NK-92 (cell line): Measurements from ENCODE around the gene THRB.
"Not testable (repeated sequence)": the region's sequence is repeated elsewhere in the genome, so short reads cannot be mapped to it uniquely, and the experiment has no call there.

Source experiments
- DNase-seq: peaks from one replicate; lab custom pipeline; 2025; ENCODE audit not compliant: unreplicated experiment; lab: John Stamatoyannopoulos, UW

Gene THRB

DNA sequence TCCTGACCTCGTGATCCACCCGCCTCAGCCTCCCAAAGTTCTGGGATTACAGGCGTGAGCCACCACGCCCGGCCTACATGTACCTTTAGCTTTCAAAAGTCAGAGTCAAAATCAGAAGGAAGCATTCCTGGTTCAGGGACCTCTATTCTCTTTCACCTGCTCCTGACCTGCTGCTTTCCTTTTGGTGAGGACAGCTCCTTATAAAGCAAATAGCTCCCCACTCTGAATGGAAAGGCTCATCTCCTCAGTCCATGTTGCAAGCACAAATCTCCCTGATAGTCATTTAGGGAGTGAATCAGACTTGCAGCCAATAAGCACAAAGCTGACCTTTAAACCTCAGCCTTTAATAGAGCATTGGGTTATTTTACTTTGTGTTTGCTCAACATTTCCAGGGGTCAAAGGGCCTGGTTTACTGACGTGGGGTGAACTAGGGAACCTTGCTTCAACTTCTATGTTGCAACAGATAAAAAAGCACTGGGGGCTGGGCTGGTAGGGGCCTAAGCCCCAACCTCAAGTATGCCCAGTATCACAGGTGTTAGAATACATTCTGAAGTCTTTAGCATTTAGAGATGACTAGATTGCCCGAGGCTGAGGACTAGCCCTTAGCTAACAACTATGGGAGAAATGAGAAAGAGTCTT, 43.1 kb downstream of the THRB start:
- no peak for DNase-seq

DNA sequence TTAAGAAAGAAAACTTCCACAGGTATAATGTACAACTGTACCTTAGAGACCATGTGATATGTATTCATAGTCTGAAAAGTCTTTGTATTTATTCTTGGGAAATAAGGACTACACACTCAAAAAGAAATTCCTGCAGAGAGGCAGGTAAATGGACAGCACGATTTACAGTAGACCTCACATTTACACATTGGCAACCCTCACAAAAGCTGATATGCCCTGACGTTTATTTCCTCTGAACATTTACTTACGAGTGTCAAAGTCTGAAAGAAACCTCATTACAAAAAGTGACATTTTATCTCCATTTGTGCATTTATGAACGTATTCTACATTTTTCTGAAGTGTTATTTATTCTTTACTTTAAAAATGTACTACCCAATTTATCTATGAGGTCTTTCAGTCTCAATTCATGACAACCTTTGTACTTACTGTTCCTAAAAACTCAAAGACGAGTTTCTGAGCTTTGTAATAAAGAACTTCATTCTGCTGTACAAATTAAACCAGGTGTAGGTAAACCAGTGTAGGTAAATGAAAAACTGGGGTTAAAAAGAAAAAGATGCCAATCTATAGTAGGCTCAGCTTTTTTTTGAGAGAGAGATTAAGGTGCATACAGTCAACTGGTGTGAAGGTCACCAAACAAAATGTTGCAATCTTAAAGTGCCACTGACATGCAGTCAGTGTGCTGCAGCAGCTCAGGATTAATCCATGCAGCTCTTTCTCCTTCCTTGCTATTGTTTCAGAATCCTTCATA, 44.3 kb downstream of the THRB start:
- DNase-seq, result no peak

DNA sequence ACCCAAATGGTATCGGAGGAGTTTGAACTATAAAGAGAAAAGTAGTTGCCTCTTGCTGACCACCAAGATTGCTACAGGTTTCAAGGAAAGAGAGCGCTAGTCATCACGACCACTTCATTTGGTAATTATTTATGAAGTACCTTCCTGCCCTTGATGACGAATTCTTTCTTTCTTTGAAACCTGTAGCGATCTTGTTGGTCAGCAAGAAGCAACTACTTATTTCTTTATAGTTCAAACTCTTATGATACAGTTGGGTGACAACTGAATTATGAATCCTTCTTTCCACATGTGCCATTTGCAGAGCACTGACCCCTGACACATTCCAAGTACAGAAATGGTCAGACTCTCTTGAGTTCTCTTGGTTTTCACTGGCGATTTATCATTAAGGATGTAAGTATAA, 46.8 kb downstream of the THRB start:
- no peak for DNase-seq

DNA sequence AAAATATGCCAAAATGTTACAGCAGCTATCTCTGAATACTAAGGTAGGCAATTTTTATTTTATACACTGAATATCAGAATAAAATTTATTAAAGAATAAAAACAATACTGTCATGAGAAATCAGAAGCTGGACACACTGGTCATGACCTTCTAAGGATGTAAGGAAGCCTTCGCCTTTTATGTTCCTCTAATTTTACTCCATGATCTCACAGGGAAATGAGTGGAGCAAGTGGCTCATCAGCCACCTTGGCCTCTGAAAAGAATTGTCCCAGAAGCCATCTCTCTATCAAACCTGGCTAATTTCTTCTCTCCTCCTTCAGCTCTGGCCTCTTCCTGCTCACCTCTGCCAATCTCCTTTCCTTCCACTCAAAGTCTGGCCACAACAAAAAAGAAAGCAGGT, 48.6 kb downstream of the THRB start:
- no peak for DNase-seq

DNA sequence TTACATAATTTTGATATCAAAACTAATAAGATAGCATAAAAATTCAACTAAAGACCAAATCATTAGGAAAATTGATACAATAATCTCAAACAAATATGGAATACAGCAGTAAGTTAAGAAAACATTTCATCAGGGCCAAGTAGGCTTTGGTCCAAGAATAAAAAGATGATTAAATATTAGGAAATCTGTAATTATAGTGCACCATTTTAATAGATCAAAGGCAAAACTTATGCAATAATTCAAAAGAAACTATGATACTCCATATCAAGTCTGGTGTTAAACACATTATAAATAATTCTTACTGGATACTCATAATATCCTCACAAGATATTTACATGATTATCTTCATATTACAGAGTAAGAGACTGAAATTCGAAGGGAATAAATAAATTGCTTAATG, 51.2 kb downstream of the THRB start:
- no peak for DNase-seq

DNA sequence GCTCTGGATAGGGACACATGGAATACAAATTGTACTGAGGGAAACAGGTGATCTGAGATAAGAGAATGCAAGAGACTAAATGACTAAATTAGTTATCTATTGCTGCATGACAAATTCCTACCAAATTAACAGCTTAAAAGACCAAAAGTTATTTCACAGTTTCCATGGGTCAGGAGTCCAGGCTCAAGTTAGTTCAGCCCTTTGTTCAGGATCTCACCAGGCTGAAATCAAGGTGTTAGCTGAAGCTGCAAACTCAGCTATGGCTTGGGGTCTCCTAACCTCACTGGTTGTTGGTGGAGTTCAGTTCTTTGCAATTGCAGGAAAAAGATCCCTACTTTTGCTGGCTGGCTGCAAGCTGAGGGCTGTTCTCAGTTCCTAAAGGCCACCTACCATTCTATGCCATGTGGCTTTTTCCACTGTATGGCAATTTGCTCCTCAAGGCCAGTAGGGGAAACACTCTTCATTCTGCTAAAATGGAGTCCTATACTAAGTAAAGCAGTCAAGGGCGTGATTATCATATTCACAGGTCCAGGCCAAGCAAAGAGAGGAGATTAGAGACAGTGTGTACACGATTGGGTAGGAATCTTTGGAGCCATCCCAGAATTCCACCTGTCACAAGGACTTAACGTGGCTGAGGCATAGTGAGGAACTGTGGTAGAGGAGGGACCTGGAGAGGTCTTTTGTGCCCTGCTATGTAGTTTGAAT, 53.7 kb downstream of the THRB start:
- no peak for DNase-seq

DNA sequence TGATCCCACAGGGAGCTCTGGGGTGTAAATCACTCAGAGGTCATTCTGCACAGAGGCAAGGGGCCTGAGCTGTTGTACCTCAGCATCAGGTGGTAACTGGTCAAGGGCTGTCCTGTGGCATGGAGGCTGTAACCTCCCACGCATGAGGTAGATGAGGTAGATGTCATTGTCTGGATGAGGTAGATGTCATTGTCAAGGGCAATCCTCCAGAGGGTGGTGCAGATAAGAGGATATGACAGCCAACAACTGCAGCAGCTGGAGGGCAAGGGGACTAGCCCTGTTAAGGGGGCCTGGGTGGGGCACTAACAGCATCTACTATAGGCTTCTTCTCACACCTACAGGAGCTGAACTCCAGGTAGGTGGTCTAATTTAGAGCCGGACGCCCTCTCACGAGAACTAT, 55.6 kb downstream of the THRB start:
- no peak for DNase-seq

DNA sequence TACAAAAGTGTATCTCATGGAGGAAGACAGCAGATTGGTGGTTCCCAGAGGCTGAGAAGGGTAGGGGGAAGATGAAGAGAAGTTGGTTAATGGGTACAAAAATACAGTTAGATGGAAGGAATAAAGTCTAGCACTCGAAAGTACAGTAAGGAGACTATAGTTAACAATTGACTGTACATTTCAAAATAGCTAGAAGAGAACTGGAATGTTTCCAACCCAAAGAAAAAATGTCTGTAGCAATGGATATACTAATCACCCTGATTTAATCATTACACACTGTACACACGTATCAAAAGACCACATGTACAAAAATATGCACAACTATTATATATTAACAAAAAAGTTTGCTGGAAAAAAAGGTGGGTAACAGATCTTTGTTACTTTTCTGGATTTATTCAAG, 57.3 kb downstream of the THRB start:
- DNase-seq, result no peak

DNA sequence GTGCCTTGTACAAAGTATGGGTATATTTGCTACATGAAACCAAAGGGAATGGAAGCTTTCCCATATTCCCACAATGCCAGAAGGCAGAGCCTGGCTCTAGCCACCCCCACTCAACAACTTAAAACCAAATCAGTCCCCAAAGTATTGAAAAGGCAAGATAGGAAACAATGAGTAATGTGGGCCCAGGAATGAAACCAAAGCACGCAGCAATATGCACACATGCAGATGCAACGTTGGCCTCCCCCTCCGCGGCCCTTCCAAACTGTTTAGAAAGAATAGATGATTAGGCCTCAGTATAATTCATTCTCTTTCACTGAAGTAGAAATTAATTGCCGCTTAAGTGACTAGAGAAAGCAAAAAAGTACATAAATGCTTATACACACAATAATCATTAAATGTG, 59.1 kb downstream of the THRB start:
- DNase-seq, result no peak

DNA sequence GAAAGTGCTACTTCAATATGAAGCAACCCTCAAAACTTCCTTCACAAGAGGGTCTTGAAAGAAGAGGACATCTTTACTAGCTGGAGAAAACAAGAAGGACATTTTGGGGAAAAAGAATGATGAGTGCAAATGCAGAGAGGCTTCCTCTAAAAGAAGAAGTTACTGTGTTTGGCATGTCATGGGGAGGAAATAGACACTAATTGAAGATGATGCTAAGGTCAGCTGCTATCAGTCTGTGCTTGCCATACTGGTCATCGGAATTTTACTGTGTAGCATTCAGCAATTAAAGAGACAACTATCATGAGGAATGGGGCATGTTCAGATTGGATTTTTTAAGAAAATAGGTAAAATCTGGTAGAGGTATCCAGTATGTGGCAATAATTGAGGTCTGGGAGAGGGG, 60.0 kb downstream of the THRB start:
- no peak for DNase-seq

DNA sequence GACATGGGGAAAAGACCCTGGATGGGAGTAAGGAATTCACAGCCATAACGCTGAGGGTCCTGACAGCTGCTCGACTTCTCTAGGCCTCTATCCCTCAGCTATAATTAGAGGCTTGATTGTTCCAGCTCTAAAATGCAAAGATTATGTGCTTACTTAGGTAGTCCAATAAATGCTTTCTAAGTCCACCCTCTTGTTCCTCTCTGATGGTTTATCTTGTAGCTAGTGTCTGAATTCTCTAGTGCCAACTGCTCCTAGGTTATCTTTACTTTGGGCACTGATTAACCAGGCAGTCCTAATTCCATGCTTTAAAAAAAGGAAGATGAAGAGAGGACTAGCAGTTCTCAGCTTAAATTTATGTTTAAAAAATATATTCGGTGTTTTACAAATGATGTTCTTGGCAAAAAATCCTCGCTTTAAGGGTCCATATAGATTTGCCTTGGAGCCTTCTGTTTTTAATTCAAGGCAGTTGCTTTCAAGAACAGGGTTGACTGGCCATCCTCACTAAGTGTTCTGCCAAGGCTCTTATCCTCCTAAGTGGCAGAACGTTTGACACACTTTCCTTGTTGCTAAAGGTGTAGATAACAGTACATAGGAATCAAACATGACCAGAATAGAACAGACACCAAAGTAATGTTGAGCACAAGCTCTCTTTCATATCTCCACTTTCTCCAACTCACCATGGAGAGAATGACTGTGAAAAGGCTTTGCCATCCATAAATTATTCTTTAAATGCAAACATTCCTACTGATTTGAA, 60.6 kb downstream of the THRB start:
- no peak for DNase-seq

DNA sequence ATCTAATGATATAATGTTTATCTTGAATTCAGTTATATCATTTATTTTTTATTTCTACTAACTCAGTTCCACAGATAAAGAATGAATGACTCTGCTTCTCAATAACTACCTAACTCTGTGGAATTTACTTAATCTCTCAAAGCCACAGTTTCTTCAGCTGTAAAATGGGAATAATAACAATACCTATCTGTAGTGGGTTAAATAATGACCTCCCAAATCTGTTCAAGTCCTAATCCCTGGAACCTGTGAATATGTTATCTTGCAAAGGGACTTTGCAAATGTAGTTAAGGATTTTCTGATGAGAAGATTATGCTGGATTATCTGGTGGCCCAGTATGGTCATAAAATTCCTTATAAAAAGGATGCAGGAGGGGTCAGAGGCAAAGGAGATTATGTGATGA, 61.7 kb downstream of the THRB start:
- no peak for DNase-seq

DNA sequence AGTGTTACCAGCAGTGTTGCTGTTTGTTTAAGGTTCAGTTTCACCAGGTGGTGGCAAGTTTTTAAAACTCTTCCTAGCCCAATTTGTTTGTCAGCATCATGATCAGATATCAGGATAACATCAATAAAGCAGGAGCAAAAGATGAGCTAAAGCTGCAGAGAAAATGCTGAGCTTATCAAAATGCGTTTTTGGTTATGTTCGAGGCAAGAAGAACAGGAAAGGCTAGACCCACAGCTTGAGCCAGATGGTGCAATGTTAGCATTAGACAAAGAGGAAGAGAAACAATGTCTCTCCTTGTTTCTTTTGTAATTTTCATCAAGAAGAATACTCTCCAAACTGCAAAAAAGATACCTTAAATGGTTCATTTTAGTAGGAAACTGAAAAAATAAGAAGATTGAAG, 66.2 kb downstream of the THRB start:
- no peak for DNase-seq

DNA sequence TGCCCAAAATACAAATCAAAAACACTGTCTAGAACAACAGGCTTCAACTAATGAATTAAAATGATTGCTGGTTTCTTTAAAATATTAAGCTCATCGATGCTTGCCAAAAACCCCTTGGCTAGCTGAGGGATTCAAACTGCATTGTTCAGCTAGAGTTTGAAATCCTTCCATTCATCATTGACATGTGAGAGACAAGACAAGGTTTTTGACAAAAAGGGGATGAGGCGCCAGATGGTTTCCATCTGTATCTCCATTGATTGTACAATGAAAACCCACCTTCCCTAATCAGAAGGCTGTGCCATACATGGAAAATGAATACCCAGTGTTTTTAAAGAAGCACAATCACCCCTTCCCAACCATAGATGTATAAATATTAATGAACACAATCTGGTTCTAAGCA, 67.8 kb downstream of the THRB start:
- no peak for DNase-seq

DNA sequence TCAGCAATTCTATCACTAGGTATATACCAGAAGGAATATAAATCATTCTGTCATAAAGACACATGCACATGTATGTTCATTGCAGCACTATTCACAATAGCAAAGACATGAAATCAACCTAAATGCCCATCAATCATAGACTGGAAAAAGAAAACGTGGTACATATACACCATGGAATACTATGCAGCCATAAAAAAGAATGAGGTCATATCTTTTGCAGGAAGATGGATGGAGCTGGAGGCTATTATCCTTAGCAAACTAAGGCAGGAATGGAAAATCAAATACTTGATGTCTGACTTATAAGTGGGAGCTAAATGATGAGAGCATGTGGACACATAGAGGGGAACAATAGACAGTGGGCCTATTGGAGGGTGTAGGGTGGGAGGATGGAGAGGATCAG, 73.8 kb downstream of the THRB start:
- not testable (repeated sequence) for DNase-seq

DNA sequence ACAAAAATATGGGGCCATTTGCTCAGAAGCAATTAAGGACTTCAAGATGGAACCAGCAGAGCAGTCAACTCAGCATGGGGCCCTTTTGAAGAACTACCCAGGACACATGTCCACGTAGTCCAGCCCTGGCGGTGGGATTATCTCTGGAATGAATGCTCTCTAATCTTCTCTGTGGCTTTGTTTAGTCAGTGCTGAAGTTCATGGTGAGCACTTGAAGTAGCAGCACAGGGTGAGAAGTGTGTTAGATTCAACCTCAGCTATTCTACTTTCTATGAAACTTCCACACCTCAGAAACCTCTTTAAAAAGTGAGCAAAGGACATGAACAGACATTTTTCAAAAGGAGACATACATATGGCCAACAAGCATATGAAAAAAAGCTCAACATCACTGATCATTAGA, 74.4 kb downstream of the THRB start:
- DNase-seq, result no peak

DNA sequence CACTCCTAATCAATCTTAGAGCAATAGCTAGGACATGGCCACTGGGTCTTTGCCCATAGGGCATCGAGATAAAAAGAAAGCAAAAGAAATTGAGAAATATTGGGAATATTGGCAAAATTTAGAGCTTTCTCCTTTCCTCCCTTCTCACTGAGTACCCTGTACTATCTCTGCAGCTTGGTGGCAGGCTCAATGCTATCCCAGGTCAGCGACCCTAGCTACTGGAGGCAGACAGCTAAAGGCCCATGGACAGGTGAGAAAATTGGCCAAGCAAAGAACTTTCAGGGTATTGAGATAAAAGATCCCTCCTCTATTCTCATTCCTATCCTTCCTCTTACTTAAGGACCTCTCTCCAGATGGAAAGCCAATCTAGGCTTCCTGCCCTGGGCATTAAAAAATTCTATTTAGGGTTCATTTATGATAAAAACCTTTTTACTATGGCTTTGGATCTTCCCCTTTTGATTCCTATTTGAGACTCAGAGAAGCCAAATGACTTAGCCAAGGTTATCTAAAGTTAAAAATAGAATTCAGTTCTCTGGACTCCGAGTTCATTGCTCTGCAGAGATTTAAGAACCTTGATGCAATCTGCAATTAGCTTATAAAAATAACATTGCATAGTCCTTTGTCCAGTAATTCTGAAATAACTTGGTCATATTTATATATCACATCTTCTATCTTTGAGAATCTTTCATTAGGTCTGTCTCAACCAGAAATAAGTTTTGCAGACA, 75.4 kb downstream of the THRB start:
- DNase-seq, result no peak

DNA sequence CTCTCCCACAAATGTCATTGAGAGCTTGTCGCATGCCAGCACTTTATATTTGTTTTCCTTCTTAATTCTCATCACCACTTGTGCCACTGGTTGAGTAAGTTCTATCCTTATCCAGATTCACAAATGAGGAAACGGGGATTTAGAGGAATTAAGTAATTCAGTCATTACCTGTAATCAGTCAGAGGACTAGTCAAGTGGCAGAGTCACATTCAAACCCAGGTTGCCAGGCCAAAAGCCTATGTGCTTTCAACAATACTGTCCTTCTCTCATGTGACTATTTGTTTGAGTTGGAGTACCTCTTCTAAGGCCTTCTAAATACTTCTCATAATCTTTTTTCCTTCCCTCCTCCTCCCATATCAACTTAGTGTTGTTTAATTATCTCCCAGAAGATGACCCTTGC, 76.9 kb downstream of the THRB start:
- no peak for DNase-seq

DNA sequence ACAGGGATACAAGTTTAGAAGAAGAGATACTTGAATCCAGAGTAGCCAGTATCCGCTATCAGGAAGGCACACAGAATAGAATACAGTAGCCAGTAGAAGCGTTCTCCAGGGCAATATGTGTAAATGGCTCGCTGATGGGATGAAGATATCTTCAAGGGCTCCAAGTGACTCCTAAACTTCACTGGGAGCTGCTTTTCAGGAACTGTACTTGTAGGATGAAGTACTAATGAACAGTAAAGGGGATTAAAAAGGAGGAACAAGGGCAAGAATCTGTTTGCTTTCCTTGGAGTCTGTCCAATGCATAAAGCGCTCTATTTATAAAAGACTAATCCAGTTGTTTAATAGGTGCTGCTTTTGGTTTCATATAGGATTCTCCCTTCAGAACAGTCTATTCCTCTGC, 78.4 kb downstream of the THRB start:
- no peak for DNase-seq

DNA sequence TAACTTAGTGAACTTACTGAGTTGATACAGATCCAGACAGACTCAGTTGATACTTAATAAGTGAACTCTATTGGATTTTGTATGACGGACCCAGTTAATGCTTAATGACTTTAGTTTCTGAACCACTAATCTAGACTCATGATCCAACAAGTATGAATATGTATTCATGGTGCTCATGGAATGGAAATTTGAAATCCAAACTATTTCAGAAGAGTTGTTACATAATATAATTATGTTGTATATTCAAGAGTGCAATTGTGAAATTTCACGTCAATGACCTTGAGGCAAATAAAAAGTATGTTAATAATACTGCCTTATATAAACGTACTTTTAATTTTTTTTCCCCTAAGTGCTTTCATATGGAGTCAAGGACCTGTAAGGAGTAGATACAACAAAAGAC, 78.8 kb downstream of the THRB start:
- no peak for DNase-seq

DNA sequence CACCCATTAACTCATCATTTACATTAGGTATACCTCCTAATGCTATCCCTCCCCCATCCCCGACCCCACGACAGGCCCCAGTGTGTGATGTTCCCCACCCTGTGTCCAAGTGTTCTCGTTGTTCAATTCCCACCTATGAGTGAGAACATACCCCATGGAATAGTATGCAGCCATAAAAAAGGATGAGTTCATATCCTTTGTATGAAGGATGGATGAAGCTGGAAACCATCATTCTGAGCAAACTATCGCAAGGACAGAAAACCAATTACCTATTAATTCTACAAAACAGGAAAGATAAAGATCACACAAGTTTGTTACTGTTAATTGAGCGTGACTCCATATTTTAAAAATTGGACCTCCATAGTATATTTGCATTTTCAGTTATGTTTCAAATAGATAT, 81.0 kb downstream of the THRB start:
- DNase-seq, result not testable (repeated sequence)
